Liver (tissue), 9 donors: ENCODE results near the gene UNC5B. TPM values are rescaled to one million over a fixed set of nuclear protein-coding genes. Genes with fewer than 3 reads are reported as not detected.

Source experiments
- DNase-seq: peaks from one replicate; pipeline ENCODE4 v3.0.0-alpha.2; 2017; ENCODE audit warnings: low spot score
- H3K27ac ChIP-seq, 2 donors: one replicate each; pipeline ENCODE4 v1.7.0; 2013; ENCODE audit warnings: inconsistent platforms in 2 of 2, low read length in 2 of 2, control low read depth in 1 of 2, low read depth in 1 of 2, mild to moderate bottlenecking in 1 of 2
- H3K27me3 ChIP-seq, 4 donors: one replicate each; pipeline versions ENCODE4 v1.6.1 to v1.7.0; 2013; ENCODE audit warnings: low read length in 3 of 4, inconsistent platforms in 1 of 4, mild to moderate bottlenecking in 1 of 4, moderate library complexity in 1 of 4; ENCODE audit not compliant: control insufficient read depth in 4 of 4, insufficient read depth in 4 of 4
- H3K36me3 ChIP-seq, 4 donors: one replicate each; pipeline versions ENCODE4 v1.6.1 to v1.7.0; 2013; ENCODE audit warnings: low read length in 3 of 4, mild to moderate bottlenecking in 3 of 4, low read depth in 1 of 4, moderate library complexity in 1 of 4; ENCODE audit not compliant: control insufficient read depth in 4 of 4, insufficient read depth in 3 of 4
- H3K4me1 ChIP-seq, 4 donors: one replicate each; pipeline versions ENCODE4 v1.6.1 to v1.7.0; 2013; ENCODE audit warnings: low read length in 3 of 4, mild to moderate bottlenecking in 3 of 4, moderate library complexity in 1 of 4; ENCODE audit not compliant: control insufficient read depth in 4 of 4, insufficient read depth in 4 of 4
- H3K4me3 ChIP-seq, 3 donors: one replicate each; pipeline versions ENCODE4 v1.6.1 to v1.7.0; 2013; ENCODE audit warnings: low read length in 3 of 3, control low read depth in 1 of 3, low read depth in 1 of 3, mild to moderate bottlenecking in 1 of 3
- H3K9ac ChIP-seq, 2 donors: one replicate each; pipeline ENCODE4 v1.7.0; 2013; ENCODE audit warnings: low read length in 2 of 2, mild to moderate bottlenecking in 2 of 2, moderate library complexity in 2 of 2, control low read depth in 1 of 2, low read depth in 1 of 2
- H3K9me3 ChIP-seq, 4 donors: one replicate each; pipeline versions ENCODE4 v1.6.1 to v1.7.0; 2013; ENCODE audit warnings: low read length in 3 of 4; ENCODE audit not compliant: control insufficient read depth in 4 of 4
- ATF3 ChIP-seq: IDR thresholded peaks from 2 replicates; pipeline ENCODE4 v1.6.1; 2016; ENCODE audit warnings: antibody characterized with exemption
- EGR1 ChIP-seq, 2 donors: IDR thresholded peaks; 2 replicates each; pipeline ENCODE4 v1.6.1; 2016 to 2018; ENCODE audit warnings: antibody characterized with exemption in 2 of 2, low read depth in 2 of 2
- FOXA1 ChIP-seq: IDR thresholded peaks from 2 replicates; pipeline ENCODE4 v1.6.1; 2016; ENCODE audit warnings: antibody characterized with exemption
- FOXA2 ChIP-seq: IDR thresholded peaks from 2 replicates; pipeline ENCODE4 v1.6.1; 2016; ENCODE audit warnings: antibody characterized with exemption
- GABPA ChIP-seq, 2 donors: IDR thresholded peaks in 1 of 2; conservative IDR thresholded peaks in 1 of 2; 2 replicates each; pipeline ENCODE4 v1.6.1; 2016; ENCODE audit warnings: antibody characterized with exemption in 2 of 2, mild to moderate bottlenecking in 1 of 2, moderate library complexity in 1 of 2
- HNF4A ChIP-seq, 2 donors: conservative IDR thresholded peaks; 2 replicates each; pipeline ENCODE4 v1.6.1; 2016; ENCODE audit warnings: antibody characterized with exemption in 2 of 2, mild to moderate bottlenecking in 2 of 2
- HNF4G ChIP-seq: IDR thresholded peaks from 2 replicates; pipeline ENCODE4 v1.6.1; 2016; ENCODE audit warnings: antibody characterized with exemption
- JUND ChIP-seq, 2 donors: IDR thresholded peaks; 2 replicates each; pipeline ENCODE4 v1.6.1; 2016; ENCODE audit warnings: antibody characterized with exemption in 2 of 2
- MAX ChIP-seq: IDR thresholded peaks from 2 replicates; pipeline ENCODE4 v1.6.1; 2016; ENCODE audit warnings: antibody characterized with exemption
- NR2F2 ChIP-seq: IDR thresholded peaks from 2 replicates; pipeline ENCODE4 v1.6.1; 2016; ENCODE audit warnings: antibody characterized with exemption
- RAD21 ChIP-seq, 2 donors: IDR thresholded peaks; 2 replicates each; pipeline ENCODE4 v1.6.1; 2016; ENCODE audit warnings: antibody characterized with exemption in 2 of 2, mild to moderate bottlenecking in 2 of 2
- RXRA ChIP-seq, 2 donors: IDR thresholded peaks; 2 replicates each; pipeline ENCODE4 v1.6.1; 2017 to 2018; ENCODE audit warnings: antibody characterized with exemption in 2 of 2, mild to moderate bottlenecking in 1 of 2
- SP1 ChIP-seq: IDR thresholded peaks from 2 replicates; pipeline ENCODE4 v1.6.1; 2018; ENCODE audit warnings: antibody characterized with exemption, mild to moderate bottlenecking
- TAF1 ChIP-seq: conservative IDR thresholded peaks from 2 replicates; pipeline ENCODE4 v1.6.1; 2016; ENCODE audit warnings: antibody characterized with exemption, mild to moderate bottlenecking
- YY1 ChIP-seq: IDR thresholded peaks from 2 replicates; pipeline ENCODE4 v1.6.1; 2016; ENCODE audit warnings: antibody characterized with exemption, mild to moderate bottlenecking
- ZBTB33 ChIP-seq: IDR thresholded peaks from 2 replicates; pipeline ENCODE4 v1.6.1; 2016; ENCODE audit warnings: antibody characterized with exemption
- WGBS: extraction: QIAGEN DNeasy Blood & Tissue Kit; methylation state at CpG from one replicate; pipeline ENCODE4 v1.1.7; 2013; 5-methylcytosine and 5-hydroxymethylcytosine counted together
- polyA plus RNA-seq, 2 donors: library from polyadenylated mRNA; stranded (reverse) in 1 of 2; unstranded in 1 of 2; fragments of 200-250 nt in 1 of 2; fragments of >200 nt in 1 of 2; fragmentation: Nextera tagmentation in 1 of 2; extraction: Ambion mirVana in 1 of 2; gene quantifications; one replicate each; pipeline versions ENCODE4 v1.2.1 to v1.2.3, GENCODE V29; 2013 to 2015
- total RNA-seq, 2 donors: library from RNA; depleted of rRNA; stranded (reverse); fragments of >200 nt; gene quantifications; one replicate each; pipeline ENCODE4 v1.2.3, GENCODE V29; 2014
- TF ChIP-seq, protein P1 (sequence below): IDR thresholded peaks from 2 replicates; pipeline ENCODE4 v1.6.1; 2016; ENCODE audit warnings: antibody characterized with exemption, mild to moderate bottlenecking
- donor health status: healthy.
- donor health status: healthy.
- donor health status: healthy.
- donor health status: healthy.
- donor health status: healthy.

The UNC5B gene
- total and polyA plus RNA-seq, 4 donors, result 0.56 to 1.8 (median 1.3) TPM

DNA sequence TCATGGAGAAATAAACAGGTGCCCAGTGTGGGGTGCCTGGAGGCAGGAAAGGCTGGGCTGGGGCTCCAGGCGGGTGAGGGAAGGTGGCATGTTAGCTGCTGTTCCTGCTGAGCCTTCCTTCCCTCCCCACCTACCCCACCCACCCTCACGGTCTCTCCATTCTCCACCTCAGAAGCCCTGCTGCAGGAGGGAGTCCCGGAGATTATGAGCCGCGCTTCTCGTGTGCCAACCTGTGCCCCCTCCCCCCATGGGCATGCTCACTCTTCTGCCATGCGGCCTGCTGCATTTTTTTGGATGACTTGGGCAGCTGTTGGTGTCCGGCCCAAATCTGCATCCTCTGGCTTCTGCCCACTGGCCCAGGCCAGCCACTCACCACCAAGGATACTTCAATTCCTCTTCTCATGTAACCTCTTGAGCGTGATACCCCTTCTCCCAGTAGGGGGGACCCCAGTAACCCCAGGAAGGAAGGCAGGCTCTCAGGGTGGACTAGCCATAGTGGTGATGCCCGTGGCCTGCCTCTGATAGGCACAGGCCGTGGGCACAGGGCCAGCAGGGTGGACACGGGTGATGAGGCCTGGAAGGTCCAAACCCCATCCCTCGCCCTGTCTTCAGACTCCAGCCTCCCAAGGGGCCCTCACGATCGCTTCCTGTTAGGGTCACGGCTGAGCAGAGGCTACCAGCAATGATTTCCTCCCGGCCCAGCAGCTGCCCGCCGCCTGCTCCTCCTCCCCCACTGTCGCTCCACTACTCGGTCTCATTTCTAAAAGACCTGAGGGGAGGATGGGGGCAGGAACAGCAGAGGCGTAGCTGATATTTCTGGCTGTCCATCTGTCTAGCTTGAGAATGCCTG is 27.8 kb downstream of the UNC5B start:
- Histone ChIP-seq H3K9ac (no peak overlapping the region), H3K4me1 (peaks cover 0 to 14% (median under 1%) of the 10 kb centered on the region in 4 donors), H3K27ac (peak overlapping the region in 1 of 2 donors; percentile 11), H3K4me3 (no peak overlapping the region), H3K27me3 (no peaks in the 10 kb centered on the region), H3K9me3 (no peaks in the 10 kb centered on the region), H3K36me3 (no peaks in the 10 kb centered on the region)
- DNase-seq, result no peak
- peak; percentile 61 for TF ChIP-seq NR2F2
- TF ChIP-seq JUND (IDR thresholded peaks at IDR 0.05), result no peak
- 78% methylated on average over 22 of the region's 22 CpGs for WGBS

DNA sequence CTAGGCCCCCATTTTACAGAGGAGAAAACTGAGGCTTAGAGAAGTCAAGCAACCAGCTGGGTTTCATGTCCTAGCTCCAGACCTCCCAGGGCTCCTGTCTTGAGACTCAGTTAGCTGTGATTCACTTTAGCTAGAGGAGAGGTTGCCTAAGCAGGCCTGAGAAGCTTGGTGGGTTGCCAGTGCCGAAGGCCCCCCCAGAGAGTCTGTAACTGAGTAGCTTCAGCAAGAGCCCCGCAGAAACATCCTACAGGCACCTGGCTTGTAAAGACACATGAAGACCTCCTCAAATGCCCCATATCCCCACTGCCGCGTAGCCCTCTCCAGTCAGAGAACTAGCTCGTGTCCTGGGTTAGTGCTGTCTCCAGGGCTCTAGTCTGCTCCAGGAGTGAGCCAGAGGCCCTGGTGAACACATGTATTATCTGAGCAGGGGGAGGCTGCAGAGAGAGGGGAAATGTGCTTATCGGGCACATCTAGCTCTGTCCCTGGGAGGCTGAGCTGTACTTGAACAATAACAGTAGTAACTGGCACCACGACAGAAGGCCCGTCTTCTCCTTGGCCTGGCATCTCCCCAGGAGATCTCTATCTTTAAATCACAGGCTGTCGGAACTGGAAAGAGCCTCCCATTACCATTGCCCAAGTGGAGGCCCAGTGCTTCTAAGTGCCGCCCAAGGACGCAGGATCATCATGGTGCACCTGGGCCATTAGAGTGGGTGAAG is 28.9 kb downstream of the UNC5B start:
- 84% methylated on average over 11 of the region's 11 CpGs for WGBS
- H3K27me3 ChIP-seq, result no peaks in the 10 kb centered on the region
- H3K4me1 ChIP-seq, result peaks cover 0 to 14% (median 0%) of the 10 kb centered on the region in 4 donors
- no peaks in the 10 kb centered on the region for H3K36me3 ChIP-seq
- TF ChIP-seq HNF4A (conservative IDR thresholded peaks at IDR 0.05) (no peak), NR2F2 (no peak), SP1 (no peak)
- H3K9me3 ChIP-seq, result no peaks in the 10 kb centered on the region
- peak overlapping the region in 1 of 2 donors; percentile 7 for H3K27ac ChIP-seq
- H3K4me3 ChIP-seq, result no peak overlapping the region
- DNase-seq, result no peak
- no peak overlapping the region for H3K9ac ChIP-seq

GRCh38 chr10:71241830-71242621 is 29.7 kb downstream of the UNC5B start:
- no peaks in the 10 kb centered on the region for H3K36me3 ChIP-seq
- no peaks in the 10 kb centered on the region for H3K27me3 ChIP-seq
- no peak overlapping the region for H3K27ac ChIP-seq
- H3K4me3 ChIP-seq, result no peak overlapping the region
- DNase-seq, result no peak
- WGBS, result 80% methylated on average over 12 of the region's 12 CpGs
- H3K9me3 ChIP-seq, result no peaks in the 10 kb centered on the region
- H3K4me1 ChIP-seq, result peaks cover 0 to 16% (median under 1%) of the 10 kb centered on the region in 4 donors
- no peak overlapping the region for H3K9ac ChIP-seq
- TF ChIP-seq, protein P1, sequence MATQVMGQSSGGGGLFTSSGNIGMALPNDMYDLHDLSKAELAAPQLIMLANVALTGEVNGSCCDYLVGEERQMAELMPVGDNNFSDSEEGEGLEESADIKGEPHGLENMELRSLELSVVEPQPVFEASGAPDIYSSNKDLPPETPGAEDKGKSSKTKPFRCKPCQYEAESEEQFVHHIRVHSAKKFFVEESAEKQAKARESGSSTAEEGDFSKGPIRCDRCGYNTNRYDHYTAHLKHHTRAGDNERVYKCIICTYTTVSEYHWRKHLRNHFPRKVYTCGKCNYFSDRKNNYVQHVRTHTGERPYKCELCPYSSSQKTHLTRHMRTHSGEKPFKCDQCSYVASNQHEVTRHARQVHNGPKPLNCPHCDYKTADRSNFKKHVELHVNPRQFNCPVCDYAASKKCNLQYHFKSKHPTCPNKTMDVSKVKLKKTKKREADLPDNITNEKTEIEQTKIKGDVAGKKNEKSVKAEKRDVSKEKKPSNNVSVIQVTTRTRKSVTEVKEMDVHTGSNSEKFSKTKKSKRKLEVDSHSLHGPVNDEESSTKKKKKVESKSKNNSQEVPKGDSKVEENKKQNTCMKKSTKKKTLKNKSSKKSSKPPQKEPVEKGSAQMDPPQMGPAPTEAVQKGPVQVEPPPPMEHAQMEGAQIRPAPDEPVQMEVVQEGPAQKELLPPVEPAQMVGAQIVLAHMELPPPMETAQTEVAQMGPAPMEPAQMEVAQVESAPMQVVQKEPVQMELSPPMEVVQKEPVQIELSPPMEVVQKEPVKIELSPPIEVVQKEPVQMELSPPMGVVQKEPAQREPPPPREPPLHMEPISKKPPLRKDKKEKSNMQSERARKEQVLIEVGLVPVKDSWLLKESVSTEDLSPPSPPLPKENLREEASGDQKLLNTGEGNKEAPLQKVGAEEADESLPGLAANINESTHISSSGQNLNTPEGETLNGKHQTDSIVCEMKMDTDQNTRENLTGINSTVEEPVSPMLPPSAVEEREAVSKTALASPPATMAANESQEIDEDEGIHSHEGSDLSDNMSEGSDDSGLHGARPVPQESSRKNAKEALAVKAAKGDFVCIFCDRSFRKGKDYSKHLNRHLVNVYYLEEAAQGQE, result no peak
- TF ChIP-seq FOXA1, result no peak
- no peak for TF ChIP-seq YY1
- TF ChIP-seq GABPA (IDR thresholded peaks at IDR 0.05 in 1 of 2, conservative IDR thresholded peaks at IDR 0.05 in 1 of 2), result no peak
- no peak for TF ChIP-seq ATF3
- TF ChIP-seq EGR1 (IDR thresholded peaks at IDR 0.05; ENCODE audit: low read depth in 2 of 2), result no peak
- TF ChIP-seq SP1, result no peak
- TF ChIP-seq TAF1, result no peak
- TF ChIP-seq NR2F2, result no peak
- no peak for TF ChIP-seq RXRA (IDR thresholded peaks at IDR 0.05)
- no peak for TF ChIP-seq HNF4A (conservative IDR thresholded peaks at IDR 0.05)
- no peak for TF ChIP-seq MAX
- no peak for TF ChIP-seq HNF4G
- no peak for TF ChIP-seq JUND (IDR thresholded peaks at IDR 0.05)
- TF ChIP-seq FOXA2, result no peak
- TF ChIP-seq ZBTB33, result no peak
- no peak for TF ChIP-seq RAD21 (IDR thresholded peaks at IDR 0.05)
